NCI-H748 (cell line): ENCODE results near the gene CRTC3.
"Not testable (repeated sequence)": the region's sequence is repeated elsewhere in the genome, so short reads cannot be mapped to it uniquely, and the experiment has no call there.

Experiments used
- DNase-seq: peaks from one replicate; lab custom pipeline; 2025; ENCODE audit not compliant: unreplicated experiment; lab: John Stamatoyannopoulos, UW

CRTC3 gene, protein sequence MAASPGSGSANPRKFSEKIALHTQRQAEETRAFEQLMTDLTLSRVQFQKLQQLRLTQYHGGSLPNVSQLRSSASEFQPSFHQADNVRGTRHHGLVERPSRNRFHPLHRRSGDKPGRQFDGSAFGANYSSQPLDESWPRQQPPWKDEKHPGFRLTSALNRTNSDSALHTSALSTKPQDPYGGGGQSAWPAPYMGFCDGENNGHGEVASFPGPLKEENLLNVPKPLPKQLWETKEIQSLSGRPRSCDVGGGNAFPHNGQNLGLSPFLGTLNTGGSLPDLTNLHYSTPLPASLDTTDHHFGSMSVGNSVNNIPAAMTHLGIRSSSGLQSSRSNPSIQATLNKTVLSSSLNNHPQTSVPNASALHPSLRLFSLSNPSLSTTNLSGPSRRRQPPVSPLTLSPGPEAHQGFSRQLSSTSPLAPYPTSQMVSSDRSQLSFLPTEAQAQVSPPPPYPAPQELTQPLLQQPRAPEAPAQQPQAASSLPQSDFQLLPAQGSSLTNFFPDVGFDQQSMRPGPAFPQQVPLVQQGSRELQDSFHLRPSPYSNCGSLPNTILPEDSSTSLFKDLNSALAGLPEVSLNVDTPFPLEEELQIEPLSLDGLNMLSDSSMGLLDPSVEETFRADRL

DNA sequence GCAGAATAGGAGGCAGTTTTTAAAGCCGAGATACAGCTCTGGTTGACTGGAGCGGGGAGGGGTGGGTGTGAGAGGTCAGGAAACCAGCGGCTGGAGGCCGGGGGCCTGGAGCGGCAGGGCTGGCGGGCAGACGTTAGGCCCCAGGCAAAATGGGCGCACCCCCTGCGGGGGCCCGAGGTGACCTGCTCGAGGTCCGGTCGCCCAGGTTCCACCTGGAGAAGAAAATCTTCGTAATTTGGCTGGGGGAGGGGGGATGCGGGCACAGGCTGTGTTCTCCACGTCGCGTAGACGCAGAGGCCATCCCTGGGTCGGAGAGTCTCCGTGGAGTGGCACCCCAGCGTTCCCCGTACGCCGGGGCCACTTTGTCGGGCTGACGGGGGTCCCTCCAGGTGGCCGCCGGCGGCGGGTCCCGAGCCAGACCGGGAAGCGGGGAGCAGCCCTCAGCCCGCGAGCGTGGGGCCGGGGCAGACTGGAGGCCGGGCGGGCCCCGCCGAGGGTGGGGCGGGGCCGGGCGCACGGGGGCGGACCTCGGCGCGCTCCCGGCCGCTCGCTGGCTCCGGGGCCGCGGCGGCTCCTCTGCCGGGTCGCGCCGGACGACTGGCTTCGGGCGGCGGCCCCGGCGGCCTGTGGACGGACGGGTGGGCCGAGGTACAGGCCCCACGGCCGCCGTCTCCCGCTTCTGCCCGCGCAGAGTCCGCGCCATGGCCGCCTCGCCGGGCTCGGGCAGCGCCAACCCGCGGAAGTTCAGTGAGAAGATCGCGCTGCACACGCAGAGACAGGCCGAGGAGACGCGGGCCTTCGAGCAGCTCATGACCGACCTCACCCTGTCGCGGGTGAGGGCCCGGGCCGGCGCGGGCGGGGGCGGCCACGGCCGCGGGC, at the start of gene CRTC3:
Gene CRTC3 (plus strand): TSS at position 553 of the 879 bp plus-strand sequence. CDS start 149 bp downstream, at position 702.
- peak; percentile 59 for DNase-seq

GRCh38 chr15:90481023-90481422, 48.7 kb upstream of the CRTC3 start:
- no peak for DNase-seq

DNA sequence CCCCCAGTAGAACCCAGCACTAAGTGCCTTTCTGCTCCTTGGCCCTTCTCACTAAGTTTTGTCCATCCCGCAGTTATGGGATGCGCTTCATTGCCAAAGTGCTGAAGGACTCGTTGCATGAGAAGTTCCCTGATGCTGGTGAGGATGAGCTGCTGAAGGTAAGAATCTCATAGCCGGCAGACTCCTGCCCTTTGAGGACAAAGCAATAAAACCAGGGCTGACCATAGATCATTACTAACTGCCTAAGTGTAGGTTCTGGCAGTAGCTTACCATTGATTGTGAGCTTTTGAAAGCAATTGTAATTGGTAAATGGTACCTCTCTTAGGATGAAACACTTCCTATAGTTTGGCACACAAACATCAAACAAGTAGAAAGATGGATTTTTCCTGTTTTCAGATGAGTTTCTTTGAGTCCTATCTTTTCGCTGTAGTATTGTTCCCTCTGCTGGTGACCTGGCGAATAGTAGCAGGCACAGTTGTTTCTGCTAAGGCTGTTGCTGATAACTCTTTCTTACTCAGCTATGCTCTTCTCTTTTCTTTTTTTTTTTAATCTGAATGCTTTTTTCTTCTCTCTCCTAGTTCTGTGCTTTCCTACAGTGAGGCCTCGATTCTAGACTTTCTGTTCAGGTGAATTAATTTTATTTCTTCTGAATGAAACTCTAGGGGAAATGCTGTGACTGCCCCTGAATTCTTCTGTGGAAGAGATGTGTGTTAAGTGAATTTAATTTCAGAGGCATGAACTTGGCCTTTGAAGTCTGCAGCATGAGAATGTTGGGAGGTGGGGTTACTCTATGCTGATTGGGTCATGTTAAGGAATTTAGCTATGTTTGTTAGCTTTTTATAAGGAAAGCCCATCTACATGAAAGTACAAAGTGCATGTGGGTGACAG, 47.4 kb upstream of the CRTC3 start:
- DNase-seq = peak; percentile 10

DNA sequence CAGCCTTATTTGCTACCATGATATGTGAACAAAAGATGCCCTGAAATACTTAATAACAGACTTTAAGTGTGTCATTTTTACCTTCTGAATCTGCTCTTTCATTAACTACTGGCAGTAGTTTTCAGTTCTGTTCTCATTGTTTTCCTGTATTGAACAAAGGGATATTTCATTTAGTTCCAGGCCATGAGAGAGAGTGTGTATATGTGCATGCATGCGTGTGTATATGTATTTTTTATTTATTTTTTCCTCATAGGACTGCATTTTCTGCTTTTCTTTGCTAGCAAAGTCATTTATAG, 46.8 kb upstream of the CRTC3 start:
- DNase-seq = no peak

GRCh38 chr15:90483637-90484036, 46.1 kb upstream of the CRTC3 start:
- no peak for DNase-seq

DNA sequence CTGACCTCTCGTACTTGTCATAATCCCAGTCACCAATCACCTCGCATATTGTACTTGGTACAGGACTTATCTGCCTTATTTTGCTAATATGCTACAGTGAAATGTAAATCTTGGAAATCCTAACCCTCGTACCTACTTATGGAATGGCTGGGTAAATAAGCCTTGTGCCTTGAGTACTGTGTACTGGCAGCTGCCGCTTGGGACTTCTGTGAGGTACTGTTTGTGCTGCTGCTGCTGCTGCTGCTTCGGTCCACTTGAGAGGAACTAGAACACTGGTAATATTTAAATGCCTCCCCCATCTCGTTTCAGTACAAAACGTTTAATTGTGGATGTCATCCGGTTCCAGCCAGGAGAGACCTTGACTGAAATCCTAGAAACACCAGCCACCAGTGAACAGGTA, 42.5 kb upstream of the CRTC3 start:
- DNase-seq = no peak

DNA sequence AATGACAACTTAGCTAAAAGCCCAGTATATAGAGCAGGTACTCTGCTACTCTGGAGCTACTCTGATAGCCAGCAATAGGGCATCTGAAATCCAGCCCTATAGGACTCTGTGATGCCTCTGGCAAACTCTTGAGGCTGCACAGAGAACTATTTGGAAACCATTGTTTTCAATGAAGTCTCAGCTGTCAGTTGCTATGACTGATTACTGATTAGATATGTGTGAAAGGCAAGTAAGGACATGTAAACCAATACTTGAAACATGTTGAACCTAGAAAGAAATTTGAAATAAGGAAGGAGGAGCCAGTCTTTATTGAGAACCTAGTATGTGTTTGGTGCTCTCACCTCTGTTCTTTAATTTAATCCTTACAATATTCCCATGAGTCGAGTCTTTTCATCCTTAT, 40.2 kb upstream of the CRTC3 start:
- no peak for DNase-seq

- DNase-seq = no peak
Measured at GRCh38 chr15:90489944-90490343, 39.8 kb upstream of the CRTC3 start.

- no peak for DNase-seq
Measured at GRCh38 chr15:90493647-90494046, 36.1 kb upstream of the CRTC3 start.

- DNase-seq = no peak
Measured at GRCh38 chr15:90495067-90495466, 34.7 kb upstream of the CRTC3 start.

GRCh38 chr15:90496791-90497190, 32.9 kb upstream of the CRTC3 start:
- no peak for DNase-seq

GRCh38 chr15:90497376-90497775, 32.3 kb upstream of the CRTC3 start:
- no peak for DNase-seq

GRCh38 chr15:90497912-90498311, 31.8 kb upstream of the CRTC3 start:
- peak; percentile 20 for DNase-seq

DNA sequence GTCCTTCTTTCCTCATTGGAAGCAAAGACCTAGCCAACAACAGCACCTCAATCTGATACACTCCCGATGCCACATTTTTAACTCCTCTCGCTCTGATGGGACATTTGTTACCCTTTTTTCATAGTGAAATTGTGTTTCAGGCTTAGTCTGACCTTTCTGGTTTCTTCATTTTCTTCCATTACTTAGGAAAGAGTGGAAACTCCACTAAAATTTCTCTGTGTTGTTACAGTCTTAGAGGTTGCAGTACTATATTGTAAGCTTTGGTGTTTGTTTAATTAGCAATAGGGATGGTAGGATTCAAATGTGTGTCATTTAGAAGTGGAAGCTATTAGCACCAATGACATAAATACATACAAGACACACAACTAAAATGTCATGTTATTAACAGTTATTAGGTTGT, 29.6 kb upstream of the CRTC3 start:
- DNase-seq = no peak

DNA sequence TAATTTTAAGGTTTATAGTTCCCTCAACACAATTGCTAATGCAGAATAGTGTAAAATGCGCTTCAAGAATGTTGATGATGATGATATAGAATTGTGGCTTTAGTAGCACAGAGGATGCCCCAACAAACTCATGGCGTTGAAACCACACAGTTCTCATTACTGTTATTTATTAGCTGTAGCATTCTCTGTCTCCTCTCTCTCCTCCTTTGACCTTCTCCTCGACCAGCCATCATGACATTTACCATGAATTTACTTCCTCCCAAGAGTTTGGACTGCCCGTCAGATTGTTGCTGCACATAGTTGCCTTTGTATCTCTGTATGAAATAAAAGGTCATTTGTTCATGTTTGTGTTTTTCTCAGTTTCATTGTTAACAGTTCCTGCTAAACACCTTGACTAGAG, 27.8 kb upstream of the CRTC3 start:
- DNase-seq = no peak

DNA sequence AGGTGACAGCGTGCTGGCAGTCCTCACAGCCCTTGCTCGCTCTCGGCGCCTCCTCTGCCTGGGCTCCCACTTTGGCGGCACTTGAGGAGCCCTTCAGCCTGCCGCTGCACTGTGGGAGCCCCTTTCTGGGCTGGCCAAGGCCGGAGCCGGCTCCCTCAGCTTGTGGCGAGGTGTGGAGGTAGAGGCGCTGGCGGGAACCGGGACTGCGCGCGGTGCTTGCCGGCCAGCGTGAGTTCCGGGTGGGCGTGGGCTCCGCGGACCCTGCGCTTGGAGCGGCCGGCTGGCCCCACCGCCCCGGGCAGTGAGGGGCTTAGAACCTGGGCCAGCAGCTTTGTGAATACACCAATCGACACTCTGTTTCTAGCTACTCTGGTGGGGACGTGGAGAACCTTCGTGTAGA, 18.9 kb upstream of the CRTC3 start:
- DNase-seq = not testable (repeated sequence)

DNA sequence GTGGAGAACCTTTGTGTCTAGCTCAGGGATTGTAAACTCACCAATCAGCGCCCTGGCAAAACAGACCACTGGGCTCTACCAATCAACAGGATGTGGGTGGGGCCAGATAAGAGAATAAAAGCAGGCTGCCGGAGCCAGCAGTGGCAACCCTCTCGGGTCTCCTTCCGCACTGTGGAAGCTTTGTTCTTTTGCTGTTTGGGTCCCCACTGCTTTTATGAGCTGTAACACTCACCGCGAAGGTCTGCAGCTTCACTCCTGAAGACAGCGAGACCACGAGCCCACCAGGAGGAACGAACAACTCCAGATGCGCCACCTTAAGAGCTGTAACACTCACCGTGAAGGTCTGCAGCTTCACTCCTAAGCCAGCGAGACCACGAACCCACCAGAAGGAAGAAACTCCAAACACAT, 18.5 kb upstream of the CRTC3 start:
- not testable (repeated sequence) for DNase-seq

GRCh38 chr15:90512276-90512675, 17.4 kb upstream of the CRTC3 start:
- DNase-seq = no peak

DNA sequence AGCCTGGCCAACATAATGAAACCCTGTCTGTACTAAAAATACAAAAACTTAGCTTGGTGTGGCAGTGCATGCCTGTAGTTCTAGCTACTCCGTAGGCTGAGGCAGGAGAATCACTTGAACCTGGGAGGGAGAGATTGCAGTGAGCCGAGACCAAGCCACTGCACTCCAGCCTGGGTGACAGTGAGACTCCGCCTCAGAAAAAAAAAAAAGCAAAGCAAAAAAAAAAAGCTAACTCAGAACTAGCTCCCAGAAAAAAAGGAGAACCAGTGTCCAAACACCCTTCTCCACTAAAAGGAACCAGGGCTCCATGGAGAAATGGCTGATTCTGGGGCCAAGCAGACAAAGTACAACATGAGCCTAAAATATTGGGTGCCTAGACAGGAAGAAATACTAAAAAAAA, 16.7 kb upstream of the CRTC3 start:
- no peak for DNase-seq

DNA sequence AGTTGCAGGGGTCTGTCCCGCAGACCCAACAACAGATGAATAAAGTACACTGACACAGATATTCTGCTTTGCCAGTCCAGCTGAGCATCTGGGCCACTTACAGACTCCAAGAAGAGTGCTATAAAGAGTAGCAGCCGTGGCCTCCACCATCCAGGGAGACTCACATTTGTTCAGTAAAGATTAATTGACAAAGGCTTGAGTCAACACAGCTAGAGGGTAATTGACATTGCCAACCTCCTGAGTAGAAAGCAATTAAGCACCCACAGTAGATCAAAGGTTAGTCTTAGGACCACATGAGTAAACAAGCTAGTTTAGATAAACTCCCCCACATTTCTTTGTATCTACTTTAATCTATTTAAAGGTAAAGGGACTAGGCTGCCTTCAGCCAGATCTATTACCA, 16.3 kb upstream of the CRTC3 start:
- DNase-seq = no peak

- not testable (repeated sequence) for DNase-seq
Measured at GRCh38 chr15:90513893-90514292, 15.8 kb upstream of the CRTC3 start.
